Retinal pigment epithelial cell (primary cell): ENCODE results near the gene ZNF670.
A peak's percentile ranks its signal among the peaks of the same experiment; 100 is the strongest.
"Not testable (repeated sequence)": the region's sequence is repeated elsewhere in the genome, so short reads cannot be mapped to it uniquely, and the experiment has no call there.

ENCODE experiments used
- DNase-seq: peaks from one replicate; pipeline ENCODE4 v3.0.0-alpha.2; 2010; ENCODE audit warnings: low read depth
- H3K4me3 ChIP-seq: 2 replicates; pipeline ENCODE4 v1.5.1; 2011; ENCODE audit warnings: mild to moderate bottlenecking, low read length, control low read depth, moderate library complexity
- TF ChIP-seq, protein P1 (sequence below): conservative IDR thresholded peaks from 2 replicates; pipeline ENCODE4 v1.5.1; 2011; ENCODE audit warnings: low read depth, low read length, control low read depth, inconsistent platforms

ZNF670 gene

DNA sequence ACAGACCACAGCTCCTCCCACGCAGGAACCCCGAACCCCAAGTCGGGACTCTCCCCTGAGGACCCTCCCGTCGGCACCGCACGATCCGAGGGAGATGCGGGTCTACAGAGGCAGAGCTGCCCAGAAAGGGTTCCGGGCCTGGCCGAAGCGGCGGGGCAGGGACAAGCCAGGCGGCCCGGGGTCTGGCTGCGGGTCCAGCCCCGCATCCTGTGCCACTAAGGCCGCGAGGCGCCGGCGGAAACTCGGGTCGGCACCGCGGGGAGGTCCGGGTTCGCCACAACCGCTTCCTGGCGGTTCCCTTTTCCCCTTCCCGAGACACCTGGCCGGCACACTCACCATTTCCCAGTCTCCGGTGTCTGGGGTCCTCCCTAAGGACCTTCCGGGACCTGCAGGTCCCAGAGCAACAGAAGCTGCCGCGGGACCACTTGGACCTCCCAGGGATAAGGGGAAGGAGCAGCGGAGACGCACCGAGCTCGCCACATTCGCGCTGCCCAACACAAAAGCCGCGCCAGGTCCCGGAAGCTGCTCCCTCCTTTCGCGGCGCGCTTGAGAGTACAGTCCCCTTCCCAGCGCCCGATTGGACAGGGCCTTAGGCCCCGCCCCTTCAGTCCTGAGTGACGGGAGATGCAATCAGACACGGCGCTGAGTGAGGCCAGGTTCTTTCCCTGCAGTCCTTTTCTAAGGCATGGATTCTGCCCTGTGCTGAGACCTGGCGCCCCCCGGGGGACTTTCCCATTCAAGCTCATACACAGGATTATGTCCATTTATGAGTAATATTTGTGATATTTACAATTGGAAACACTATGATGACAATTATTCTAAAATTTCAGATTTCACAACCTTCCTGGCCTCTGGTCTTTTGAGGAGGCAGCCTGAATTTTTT lies at the start of gene ZNF670:
Gene ZNF670 (minus strand): TSS at position 554 of the 883 bp plus-strand sequence. CDS start 215 bp downstream, at position 339.
- peak; percentile 90 for DNase-seq
- TF ChIP-seq, protein P1, sequence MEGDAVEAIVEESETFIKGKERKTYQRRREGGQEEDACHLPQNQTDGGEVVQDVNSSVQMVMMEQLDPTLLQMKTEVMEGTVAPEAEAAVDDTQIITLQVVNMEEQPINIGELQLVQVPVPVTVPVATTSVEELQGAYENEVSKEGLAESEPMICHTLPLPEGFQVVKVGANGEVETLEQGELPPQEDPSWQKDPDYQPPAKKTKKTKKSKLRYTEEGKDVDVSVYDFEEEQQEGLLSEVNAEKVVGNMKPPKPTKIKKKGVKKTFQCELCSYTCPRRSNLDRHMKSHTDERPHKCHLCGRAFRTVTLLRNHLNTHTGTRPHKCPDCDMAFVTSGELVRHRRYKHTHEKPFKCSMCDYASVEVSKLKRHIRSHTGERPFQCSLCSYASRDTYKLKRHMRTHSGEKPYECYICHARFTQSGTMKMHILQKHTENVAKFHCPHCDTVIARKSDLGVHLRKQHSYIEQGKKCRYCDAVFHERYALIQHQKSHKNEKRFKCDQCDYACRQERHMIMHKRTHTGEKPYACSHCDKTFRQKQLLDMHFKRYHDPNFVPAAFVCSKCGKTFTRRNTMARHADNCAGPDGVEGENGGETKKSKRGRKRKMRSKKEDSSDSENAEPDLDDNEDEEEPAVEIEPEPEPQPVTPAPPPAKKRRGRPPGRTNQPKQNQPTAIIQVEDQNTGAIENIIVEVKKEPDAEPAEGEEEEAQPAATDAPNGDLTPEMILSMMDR = peak; percentile 39
- H3K4me3 ChIP-seq = peak within 1 kb of the TSS; percentile 94

DNA sequence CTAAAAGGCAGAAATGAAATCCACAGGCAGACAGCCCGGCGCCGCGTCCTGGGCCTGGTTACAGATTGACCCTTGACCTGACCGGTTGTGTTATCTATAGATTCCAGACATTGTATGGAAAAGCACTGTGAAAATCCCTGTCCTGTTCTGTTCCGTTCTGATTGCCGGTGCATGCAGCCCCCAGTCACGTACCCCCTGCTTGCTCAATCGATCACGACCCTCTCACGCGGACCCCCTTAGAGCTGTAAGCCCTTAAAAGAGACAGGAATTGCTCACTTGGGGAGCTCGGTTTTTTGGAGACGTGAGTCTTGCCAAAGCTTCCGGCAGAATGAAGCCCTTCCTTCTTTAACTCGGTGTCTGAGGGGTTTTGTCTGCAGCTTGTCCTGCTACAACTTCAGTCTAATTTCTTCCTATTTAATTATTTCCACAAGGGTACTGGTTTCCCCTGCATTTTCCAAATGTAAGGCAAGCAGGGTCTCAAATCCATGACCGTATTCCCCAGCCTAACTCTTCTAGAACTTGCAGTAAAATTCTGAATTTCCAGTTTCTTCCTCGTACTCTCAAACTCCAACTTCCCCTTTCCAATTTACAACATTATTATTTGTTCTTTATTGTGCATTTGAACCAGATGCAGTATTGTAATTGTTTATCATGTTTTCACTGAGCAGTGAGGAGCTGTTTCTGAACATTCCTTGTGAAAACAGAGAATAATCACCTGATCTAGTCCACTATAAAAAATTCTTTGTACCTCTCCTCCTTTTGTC lies 49.1 kb upstream of the ZNF670 start:
- peak overlapping the region; percentile 32 for H3K4me3 ChIP-seq

DNA sequence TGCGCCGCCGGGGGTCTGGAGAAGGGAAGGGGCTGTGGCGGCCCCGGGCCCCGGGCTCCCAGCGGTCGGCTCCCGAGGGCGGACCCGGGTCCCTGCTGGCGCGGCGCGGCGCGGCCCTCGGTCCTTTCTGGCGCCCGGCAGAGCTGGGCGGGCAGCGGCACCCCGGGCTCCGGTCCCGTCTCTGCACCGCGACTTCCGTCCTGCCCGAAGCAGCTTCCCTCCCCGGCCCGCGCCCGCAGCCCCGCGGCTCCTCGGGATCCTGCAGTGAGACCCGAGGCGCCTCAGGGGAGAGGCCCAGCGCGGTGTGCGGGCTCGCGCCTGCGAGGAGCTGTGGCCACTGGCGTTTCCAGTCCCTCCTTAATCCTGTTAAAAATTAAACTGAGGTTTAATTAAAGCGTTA lies 48.0 kb upstream of the ZNF670 start:
- H3K4me3 ChIP-seq, DNase-seq: not testable (repeated sequence)

More for the DNA sequence above, 49.1 kb upstream of the ZNF670 start:
- not testable (repeated sequence) for DNase-seq

DNA sequence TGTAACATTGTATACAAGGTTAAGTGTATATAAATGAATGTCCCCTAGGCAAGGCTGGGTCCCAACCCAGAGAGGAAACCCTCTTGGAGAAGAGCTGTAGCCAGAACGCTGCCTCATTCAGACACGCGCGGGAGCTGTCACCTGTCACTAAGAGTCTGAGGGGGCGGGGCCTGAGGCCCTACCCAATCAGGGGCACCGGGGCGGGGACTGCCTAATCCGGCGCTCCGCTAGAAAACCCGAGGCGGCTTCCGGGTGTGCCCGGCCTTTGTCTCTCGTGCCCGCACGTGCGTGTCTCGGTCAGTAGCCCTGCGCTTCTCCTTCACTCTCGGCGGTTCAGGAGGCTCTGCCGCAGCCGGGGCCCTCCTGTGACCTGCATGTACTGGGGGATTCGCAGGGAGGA lies 47.6 kb upstream of the ZNF670 start:
- DNase-seq = not testable (repeated sequence)

DNA sequence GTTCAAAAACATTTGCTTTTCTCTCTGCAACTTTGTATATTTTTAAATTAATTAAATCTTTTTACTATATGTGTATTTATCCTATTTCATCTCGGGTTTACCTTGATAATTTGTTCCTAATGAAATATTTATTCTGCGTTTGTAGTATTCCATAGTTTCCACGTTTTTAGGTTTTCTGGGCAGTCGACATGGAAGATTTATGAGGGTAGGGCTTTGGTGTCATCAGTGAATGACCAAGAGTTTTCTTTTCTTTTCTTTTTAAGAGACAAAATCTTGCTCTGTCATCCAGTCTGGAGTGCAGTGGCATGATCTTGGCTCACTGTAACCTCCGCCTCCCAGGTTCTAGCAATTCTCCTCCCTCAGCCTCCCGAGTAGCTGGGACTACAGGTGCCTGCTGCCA lies 42.8 kb upstream of the ZNF670 start:
- DNase-seq = no peak

More for the DNA sequence above, 47.6 kb upstream of the ZNF670 start:
- not testable (repeated sequence) for H3K4me3 ChIP-seq

DNA sequence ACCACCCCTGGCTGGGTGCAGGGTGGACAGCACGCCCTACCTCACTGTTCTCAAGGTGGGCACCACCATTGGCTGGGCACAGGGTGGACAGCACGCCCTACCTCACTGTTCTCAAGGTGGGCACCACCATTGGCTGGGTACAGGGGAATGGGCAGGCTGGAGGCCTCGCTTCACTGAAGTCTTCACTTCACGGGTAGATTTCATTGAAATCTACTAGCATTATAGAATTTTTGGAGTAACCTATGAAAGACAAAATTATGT lies 41.7 kb upstream of the ZNF670 start:
- H3K4me3 ChIP-seq, DNase-seq: not testable (repeated sequence)

More for the DNA sequence above, 42.8 kb upstream of the ZNF670 start:
- TF ChIP-seq, protein P1 = no peak
- no peak overlapping the region for H3K4me3 ChIP-seq

DNA sequence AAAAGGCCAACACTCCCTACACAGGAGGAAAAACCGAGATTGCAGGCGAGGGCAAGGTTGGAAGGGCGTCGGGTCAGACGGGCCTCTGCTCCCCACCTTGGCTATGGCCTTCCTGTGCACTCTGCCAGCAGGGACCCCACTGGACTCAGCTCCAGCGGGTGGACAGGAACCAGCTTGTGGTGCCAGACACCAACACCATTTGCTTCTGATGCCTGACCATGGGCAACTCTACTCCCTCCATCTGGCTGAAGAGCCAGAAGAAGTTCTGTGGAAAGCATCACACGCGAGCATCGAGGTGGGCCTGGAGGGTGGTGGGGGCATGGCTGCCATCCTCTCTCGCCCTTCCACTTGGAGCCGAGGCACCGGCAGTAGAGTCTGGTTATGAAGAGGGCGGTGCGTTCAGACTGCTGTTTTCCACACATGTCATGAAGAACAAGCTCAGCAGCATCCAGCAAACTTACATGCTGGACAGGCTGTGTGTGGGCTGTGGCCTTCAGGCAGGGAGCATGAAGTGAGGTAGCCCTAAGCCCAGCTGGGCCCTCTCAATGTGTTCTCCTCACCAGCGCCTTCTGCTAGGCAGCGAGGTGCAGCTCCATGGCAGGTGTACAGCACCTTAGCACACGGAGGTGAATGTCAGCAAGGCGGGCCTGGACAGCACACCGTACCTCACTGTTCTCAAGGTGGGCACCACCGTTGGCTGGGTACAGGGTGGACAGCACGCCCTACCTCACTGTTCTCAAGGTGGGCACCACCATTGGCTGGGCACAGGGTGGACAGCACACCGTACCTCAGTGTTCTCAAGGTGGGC lies 41.2 kb upstream of the ZNF670 start:
- H3K4me3 ChIP-seq = no peak overlapping the region
- no peak for DNase-seq
- TF ChIP-seq, protein P1 = no peak

DNA sequence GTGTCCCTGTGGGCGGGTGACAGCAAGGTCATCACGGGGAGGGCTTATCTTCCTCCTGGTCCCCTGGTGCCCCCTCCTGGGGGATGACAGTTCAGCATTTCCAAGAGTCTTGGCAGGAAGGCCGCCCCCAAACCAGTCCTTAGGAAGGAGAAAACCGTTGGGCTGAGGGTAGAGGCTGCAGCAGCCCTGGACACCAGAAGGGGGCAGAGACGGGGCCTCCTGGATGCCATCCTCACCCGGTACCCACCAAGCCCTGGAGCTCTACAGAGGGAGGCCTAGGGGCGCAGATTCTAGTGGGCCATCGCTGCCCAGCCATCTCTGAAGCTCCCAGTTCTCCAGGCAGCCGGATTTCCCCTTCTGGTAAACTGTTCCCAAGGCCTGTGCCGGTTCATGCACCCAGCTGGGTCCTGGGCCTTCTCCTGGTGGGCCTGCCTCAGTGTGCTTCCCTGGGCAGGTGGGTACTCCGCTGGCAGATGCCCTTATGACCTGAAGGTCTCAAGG lies 40.4 kb upstream of the ZNF670 start:
- DNase-seq = no peak
- no peak overlapping the region for H3K4me3 ChIP-seq
- TF ChIP-seq, protein P1 = peak; percentile 15
